HG02938 (cell line): ENCODE data around the gene PCSK2.

Source experiments
- ATAC-seq: cut with Tn5 transposase; IDR thresholded peaks from one replicate; pipeline ENCODE4 v1.9.1; 2021; ENCODE audit warnings: mild to moderate bottlenecking, moderate library complexity; ENCODE audit not compliant: unreplicated experiment

PCSK2 gene

DNA sequence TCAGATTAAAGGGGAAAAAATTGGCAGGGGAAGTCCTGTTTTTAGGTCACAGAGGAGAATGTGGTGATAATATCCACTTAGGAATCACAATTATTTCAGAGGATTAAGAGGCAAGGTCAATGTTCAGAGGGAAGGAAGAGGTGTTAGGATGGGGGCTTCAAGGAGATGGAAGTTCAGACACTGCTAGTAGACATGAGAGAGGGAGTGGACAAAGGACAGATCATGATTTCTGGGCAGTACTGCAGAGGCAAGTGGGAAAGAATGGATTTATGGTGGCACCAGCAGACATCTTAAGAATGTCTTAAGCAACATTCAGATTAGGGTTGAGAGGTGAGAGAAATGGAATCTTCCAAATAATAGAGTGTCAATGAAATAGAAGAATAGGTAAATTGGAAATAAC is 9.9 kb downstream of the PCSK2 start:
- no peak for ATAC-seq

DNA sequence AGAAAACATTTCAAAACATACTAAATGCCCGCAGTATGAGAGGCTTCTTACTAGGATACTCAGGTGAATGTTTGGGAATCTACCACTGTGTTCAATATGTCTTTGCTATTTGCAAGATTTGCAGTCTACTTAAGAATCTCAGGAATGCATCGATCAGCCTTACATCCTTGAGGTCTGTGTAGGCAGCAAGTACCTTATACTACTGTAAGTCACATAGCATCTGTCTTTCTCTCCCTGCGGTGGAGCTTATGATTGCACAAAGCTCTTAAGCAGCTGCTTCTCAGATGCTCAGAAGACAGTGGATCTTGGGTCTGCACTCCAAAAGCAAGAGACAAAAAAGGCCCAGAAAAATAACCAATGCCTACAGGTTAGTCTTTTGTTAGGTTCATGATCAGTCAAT is 21.4 kb downstream of the PCSK2 start:
- ATAC-seq, result no peak

DNA sequence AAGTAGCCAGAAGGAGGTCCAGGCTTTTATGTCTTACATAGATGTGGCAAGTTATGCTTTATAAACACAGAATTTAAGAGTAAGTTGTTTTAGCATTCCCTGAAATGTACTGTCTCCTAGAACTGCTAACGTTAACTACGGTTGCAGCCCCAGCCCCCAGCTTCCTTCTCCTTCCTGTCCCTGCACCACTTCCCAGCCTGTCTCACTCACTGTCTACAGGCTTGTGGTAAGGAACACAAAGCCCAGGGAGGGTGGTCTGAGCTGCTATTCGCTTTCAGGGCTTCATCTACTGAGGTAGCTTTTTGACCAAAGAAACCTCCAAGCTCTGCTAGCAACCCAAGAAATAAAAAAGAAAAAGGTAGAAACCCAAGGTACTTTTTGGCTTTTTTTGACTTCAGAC is 35.9 kb downstream of the PCSK2 start:
- no peak for ATAC-seq

DNA sequence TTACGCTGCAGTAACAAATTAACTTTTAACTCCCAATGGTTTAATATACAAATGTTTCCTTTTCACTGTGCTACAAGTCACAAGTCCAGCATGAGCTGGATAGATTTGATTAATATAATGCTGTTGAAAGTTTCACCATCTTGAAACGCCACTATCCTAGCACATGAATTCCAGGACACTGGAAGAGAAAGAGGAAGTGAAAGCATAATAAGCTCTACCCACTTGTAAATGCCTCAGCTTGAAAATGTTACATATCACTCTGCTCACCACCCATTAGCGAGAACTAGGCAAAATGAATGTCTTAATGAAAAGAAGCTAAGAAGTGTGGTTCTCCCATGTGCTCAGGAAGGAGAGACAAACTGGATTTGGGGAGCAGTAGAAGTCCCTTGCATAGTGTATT is 46.9 kb downstream of the PCSK2 start:
- no peak for ATAC-seq

DNA sequence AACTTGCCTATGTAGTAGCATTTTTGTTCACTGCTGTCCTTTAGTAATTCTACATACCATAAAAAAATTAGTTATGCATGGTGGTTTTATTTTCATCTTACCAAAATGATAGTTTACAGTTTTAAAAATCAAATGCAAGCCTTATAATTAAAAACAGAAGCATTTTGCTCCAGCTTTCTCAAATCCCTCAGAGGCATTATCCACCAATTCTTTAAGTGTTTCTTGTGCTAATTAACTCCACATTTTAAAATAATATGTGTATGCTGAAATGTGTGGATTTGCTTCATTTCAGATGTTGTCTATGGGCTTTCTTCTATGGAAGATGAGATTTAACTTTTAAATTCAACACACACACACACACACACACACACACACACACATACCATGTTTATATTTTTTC is 49.3 kb downstream of the PCSK2 start:
- ATAC-seq, result no peak

DNA sequence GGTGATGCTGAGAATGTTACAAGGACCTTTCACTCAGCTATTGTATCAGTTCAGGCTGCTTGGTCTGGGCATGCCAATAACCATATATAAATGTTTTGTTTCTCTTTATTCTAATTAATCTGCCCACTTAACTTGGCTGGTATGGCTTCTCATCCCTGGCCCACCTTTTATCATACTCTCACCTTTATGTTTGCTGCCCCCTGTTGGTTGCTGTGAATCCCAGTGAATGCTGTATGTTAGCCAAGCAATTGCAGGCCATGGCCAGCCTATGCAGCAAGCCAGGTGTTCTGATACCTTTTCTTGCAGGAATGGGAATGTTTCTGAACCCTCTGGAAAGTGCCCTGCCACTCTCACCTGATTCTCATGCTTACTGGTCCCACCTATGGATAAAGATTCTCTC is 54.6 kb downstream of the PCSK2 start:
- ATAC-seq, result no peak

DNA sequence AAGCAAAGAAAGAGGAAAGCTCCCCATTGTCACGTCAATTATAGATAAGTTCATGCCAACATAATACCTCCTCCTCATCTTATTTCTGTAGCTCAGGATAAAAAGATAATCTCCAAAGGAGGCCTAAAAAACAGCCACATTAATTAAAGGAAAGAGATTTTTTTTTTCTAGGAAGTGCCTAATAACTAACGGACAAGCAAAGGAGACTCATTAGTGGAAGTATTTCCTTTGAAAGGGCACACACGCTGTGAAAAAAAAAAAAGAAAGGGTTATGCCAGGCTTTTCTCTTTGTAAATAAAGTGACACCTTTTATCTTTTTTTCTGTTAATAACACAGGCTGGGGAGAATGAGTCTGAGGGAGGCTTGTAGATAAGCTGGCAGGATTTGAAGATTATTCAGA is 55.7 kb downstream of the PCSK2 start:
- no peak for ATAC-seq

DNA sequence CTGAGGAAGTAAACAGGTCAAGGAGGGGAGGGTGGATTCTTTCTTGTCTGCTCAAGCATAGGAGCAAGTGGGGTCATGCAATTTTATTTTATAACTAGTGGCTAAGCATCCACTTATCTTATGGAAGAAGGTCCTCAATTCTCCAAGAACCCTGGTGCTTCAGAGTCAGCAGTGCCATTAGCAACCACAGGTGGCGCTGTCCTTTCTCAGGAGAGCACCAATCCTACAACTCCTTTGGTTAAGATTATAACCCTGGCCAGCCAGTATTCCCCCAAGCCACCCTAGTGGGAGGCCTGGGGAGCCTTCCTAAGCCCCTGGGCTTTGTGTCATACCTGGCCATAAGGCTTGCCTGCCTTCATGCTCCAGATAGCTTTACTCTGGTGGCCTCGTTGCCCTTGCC is 60.7 kb downstream of the PCSK2 start:
- ATAC-seq, result no peak

DNA sequence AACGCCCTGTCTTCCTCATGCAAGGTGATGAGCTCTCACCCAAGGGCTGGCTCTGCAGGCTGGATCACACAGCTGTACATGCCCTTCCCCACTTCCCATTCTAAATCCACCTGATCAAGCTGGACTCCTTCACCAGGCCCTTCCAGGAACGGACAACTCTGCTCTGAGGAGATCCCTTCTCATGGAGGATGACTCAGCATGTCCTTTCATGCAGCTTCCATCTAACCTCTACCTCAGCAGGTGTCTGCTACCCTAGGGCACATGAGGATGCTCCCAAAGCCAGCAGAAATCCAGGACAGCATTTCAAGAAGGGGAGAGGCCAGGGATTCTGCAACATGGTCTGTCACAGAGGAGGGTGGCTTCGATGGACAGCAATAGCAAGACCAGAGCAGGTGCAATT is 61.2 kb downstream of the PCSK2 start:
- ATAC-seq, result no peak

DNA sequence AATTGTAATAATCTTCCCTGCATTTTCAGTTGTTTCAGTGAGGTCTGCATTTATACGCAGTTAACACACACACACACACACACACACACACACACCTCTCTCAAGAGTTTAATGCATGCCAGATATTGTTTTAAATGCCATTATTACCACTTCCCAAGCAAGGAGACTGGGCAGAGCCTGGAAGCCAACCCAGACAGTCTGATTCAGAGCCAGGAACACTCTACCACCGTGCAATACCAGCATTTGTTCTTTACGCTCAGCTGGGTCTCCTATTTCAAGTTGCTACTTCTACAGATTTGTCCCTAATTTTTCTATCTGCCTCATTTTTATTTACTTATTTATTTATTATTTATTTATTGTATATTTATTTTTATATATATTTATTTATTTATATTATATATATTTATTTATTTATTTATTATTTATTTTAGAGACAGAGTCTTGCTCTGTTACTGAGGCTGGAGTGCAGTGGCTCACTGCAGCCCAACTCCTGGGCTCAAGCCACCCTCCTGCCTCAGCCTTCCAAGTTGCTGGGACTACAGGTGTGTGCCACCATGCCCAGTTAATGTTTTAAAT is 68.4 kb downstream of the PCSK2 start:
- no peak for ATAC-seq

DNA sequence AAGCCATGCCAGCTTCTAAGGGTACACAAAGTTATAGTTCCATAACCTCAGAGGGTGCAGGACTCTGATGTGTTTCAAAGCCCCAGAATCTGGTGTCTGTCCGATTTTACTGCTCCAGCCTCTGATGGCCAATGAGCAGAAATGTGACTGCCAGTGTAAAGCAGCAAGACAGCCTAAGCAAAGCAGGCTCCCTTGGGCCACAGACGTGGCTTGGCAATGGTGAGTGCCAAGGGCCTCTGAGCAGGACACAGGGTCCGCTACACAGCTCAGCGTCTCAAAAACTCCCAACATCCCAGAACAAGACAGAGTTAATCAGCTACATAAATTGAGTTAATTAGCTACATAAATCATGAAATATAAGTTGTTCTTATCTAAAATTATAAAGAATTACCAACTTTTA is 69.2 kb downstream of the PCSK2 start:
- no peak for ATAC-seq

DNA sequence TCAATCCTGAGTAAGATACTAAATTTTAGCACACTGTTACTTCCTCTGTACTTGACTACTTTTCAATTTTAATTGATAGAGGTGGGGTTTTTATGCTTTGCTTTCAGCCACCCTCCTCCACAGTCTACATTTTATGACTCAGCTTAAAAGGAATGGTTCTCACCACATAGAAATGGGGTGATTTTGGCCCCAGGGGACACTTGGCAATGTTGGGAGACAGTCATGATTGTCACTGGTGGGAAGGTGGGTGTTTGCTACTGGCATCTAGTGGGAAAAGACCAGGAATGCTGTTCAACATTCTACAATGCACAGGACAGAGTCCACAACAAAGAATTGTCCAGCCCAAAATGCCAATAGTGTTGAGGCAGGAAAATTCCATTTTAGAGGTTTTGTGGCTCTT is 71.3 kb downstream of the PCSK2 start:
- no peak for ATAC-seq

DNA sequence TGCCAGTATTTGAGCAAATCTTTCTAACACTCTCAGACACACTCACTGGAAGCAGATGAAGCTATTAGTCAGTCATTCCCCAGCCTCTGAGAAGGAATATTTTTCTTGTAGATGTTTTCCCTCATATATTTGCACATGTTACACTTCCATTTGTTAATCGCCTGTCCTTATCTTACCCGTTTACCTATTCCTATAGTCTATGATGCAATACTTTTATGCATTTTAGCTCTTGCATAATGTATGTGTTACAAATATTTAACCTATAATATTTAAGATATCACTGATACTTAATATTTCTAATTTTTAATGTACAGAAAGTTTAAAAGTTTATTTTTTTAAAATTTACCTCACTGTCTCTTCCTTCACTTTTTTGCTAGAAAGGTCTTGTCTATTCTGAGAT is 71.9 kb downstream of the PCSK2 start:
- no peak for ATAC-seq

DNA sequence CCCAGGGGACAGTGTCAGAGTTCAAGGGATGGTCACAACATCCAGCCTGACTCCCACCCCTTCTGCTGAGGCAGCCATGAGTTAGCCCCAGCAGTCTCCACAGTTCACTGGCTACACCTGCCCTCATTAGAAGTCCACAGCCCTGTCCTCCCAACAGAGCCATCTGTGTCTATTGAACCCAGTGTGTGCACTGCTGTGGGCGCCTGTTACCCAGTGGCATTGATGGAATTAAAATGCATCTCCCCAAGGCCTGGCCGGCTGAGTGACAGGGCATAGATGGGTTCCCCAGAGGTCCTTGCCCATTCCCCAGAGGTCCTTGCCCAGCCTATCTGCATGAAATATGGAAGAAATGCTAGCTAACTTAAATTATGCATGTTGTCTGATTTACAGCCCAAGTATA is 73.3 kb downstream of the PCSK2 start:
- no peak for ATAC-seq

DNA sequence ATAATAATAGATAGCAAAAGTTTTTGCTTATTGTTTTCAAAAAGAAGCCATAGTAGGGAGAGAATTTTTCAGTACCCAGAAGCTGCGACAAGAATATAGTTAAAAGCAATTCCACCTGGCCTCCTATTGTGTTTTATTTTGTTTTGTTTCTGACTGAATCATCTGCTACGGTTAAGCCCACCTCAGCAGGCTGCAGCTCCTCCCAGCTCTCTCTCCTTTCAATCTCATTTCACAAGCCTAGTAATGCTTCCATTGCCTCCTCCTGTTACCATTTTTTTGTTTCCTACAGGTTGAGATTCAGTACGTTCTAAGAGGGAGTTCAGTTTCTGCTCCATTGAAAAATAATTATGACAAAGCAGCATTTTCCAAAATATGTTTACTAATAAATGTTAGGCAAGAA is 77.9 kb downstream of the PCSK2 start:
- no peak for ATAC-seq

DNA sequence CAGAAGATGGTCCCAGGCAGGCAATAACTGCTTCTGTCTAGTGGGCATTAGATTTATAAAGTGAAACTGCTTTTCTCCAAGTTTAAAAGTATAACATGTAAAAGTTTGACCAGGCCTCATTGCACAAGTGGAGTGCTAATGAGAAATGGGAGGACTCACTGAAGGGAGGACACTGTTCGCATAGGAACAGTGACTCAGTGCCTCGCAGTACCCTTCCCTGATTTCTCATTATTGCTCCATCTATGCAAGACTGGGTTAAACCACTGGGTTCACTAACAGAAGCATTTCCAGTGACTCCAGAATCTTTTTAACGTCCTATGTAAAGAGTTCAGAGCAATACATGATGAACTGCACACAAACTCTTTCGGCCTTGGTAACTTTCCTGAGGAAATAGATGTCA is 79.6 kb downstream of the PCSK2 start:
- ATAC-seq, result no peak

DNA sequence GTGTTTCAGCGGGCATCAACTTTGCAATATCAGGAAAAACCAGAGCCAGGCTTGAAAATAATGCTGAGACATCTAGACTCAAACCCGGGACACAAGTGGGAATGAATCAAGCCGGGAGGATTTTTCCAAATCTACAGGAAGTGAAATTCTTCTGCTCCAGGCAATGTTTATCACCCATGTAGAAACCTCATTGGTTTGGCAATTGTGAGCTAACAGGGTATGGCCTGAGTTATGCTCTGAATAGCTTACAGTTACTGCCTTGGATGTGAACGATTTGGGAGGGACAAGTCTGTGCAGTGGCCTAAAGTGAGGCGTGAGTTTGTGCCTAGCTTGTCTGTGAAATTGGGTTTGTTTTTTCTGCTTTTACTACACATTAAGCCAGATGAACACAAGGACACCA is 87.4 kb downstream of the PCSK2 start:
- ATAC-seq, result no peak

DNA sequence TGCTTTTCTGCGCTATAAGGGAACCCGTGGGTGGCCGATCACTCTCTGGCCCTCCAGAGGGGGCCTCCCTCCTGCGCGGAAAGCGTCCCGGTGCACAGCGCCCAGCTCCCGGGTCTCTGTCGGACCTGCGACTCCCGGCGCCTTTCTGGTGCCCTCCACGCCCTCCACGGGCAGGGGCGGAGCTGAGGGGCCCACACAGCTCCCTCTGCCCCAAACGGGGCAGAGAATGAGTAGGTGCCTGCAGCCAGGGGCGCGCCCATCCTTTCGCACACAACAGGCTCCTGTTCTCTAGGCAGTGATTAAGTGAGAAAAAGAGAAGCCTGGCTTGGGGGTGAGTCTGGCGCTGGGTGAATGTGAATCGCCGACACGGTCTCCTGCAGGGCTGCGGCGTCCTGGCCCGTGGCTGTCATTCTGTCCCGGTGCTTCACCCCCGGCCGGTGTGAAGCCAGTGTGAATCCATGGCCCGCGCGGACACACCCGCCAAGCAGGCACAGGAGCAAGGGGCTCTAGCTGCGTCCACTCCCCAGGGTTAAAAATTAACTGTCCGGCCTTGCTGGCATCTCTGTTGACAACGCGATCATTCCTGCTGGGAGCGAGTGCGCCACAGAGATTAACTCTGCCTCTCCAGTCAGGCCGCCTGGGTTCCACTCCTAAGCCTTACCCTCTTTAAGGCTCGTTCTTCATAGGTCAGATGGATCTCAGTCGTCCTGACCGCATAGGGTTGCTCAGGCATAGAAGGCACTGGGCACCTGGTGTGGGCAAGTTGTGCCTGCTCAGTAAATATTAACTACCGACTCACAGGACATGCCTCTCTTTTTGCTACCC is 88.8 kb downstream of the PCSK2 start:
- no peak for ATAC-seq

DNA sequence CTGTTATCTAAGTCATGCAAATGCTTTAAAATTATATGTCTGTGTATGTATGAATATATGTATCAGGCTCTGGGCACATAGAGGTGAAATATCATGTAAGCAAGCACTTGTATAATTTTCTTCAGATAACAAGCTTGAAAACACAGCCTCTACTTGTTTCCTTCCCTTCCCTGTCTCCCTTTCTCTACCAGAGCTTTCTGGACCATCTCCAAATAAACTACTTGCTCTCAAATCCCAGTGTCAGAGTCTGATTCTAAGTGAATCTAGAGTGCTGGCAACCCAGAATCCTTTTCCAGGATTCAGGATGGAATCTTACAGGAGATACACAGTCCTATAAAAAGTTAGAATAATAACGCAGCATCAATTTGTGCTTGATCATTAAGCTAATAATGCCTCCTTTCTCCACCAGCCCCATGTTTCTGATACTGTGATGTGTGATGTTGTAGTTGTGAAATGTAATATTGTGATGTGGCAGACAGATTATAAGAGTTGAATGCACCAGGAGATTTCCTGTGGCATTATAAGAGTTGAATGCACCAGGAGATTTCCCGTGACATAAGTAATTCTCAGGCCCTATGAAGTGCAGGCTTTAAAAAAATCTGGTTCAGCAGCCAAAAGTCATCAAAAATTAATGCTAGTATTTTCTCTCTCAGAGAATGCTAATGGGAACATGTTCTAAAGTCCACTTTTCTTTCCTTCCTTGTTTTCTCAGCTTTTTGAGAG is 89.6 kb downstream of the PCSK2 start:
- no peak for ATAC-seq

DNA sequence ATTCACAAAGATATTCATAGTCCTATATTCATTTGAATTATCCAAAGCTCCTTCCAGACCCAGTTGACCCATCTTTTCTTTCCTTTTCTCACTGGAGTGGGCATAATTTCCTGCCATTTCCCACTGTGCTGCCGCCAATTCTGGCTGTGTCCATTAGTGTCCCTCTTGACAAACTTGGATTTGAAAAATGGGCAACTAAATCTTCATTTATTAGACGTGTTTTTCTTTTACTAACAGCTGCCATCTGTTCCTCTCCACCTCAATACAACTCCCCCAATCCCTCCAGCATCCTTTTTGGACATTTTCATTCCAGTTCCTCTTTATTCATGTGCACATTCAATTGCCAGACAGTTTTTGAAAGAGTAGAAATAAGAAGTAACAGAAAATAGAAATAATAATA is 90.5 kb downstream of the PCSK2 start:
- ATAC-seq, result no peak

DNA sequence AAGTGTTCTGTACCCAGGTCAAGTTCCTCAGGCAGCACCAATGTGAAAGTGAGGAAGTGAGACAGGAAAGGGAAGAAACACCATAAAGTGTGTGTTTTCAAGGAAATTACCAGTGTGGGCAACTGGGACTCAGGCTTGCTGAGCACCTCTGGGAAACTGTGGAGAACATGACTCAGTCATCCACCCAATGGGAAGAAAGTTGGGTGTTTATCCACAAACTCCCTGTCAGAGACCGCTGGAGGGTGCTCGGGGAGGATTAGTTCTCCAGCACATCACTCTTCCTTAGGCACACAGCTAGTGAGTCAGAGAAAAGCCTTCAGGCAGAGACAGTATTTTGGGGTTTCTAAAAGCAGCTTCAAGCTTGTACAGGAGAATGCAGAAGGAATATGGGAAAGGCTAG is 93.6 kb downstream of the PCSK2 start:
- no peak for ATAC-seq

DNA sequence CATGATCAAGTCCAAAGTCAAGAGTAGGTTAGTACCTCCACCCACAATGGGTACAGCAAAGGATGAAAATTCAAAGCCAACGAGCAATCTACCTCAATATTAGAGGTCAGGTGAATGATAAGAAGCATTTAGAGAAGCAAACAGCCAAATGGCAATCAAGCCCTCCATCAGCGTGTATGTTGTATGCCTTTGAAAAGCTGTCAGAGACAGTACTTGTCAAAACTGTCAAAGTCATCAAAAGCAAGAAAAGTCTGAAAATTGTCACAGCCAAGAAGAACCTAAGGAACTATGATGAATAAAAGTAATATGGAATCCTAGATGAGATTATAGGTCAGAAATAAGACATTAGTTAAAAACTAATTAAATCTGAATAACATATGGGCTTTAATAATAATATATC is 99.3 kb downstream of the PCSK2 start:
- ATAC-seq, result no peak
